SK-N-SH treated with all-trans-retinoic acid at 6 μM for 48 hours (cell line): ENCODE measurements around the gene UBE4A.

Source experiments
- ATAC-seq: fragments of 200-7000 bp; cut with Tn5 transposase; 3 replicates; pipeline ENCODE4 v1.9.1; 2020; ENCODE audit warnings: mild to moderate bottlenecking, moderate library complexity
- BACH2 ChIP-seq: fragments of 250-450 bp; sonication (Bioruptor Pico); IDR thresholded peaks from 2 replicates; pipeline ENCODE4 v1.9.0; 2021; ENCODE audit warnings: mild to moderate bottlenecking, borderline replicate concordance
- CREB5 ChIP-seq: fragments of 250-450 bp; sonication (Bioruptor Pico); IDR thresholded peaks from 2 replicates; pipeline ENCODE4 v1.5.1; 2020; ENCODE audit warnings: low read depth, mild to moderate bottlenecking, moderate library complexity
- CSDC2 ChIP-seq: fragments of 250-450 bp; sonication (Bioruptor Pico); IDR thresholded peaks from 2 replicates; pipeline ENCODE4 v1.5.0; 2020; ENCODE audit warnings: mild to moderate bottlenecking, moderate library complexity
- CSRNP3 ChIP-seq: fragments of 250-450 bp; sonication (Bioruptor Pico); IDR thresholded peaks from 2 replicates; pipeline ENCODE4 v1.5.1; 2021; ENCODE audit warnings: mild to moderate bottlenecking, moderate library complexity
- ESRRG ChIP-seq: fragments of 250-450 bp; sonication (Bioruptor Pico); IDR thresholded peaks from 2 replicates; pipeline ENCODE4 v1.6.1; 2021; ENCODE audit warnings: mild to moderate bottlenecking
- GLIS3 ChIP-seq: fragments of 250-450 bp; sonication (Bioruptor Pico); IDR thresholded peaks from 2 replicates; pipeline ENCODE4 v1.5.0; 2020; ENCODE audit warnings: mild to moderate bottlenecking, moderate library complexity
- ISL1 ChIP-seq: fragments of 250-450 bp; sonication (Bioruptor Pico); IDR thresholded peaks from 2 replicates; pipeline ENCODE4 v2.1.2; 2022; ENCODE audit warnings: mild to moderate bottlenecking, moderate library complexity
- OSR1 ChIP-seq: fragments of 250-450 bp; sonication (Bioruptor Pico); IDR thresholded peaks from 2 replicates; pipeline ENCODE4 v1.8.0; 2022; ENCODE audit warnings: moderate library complexity, mild to moderate bottlenecking, inconsistent platforms
- PATZ1 ChIP-seq: fragments of 250-450 bp; sonication (Bioruptor Pico); IDR thresholded peaks from 2 replicates; pipeline ENCODE4 v1.8.0; 2020; ENCODE audit warnings: mild to moderate bottlenecking, moderate library complexity, borderline replicate concordance
- PPARA ChIP-seq: fragments of 250-450 bp; sonication (Bioruptor Pico); IDR thresholded peaks from 2 replicates; pipeline ENCODE4 v1.5.0; 2020; ENCODE audit warnings: mild to moderate bottlenecking, borderline replicate concordance
- RARB ChIP-seq: fragments of 250-450 bp; sonication (Bioruptor Pico); IDR thresholded peaks from 2 replicates; pipeline ENCODE4 v1.8.0; 2021; ENCODE audit warnings: mild to moderate bottlenecking, moderate library complexity
- SNAI2 ChIP-seq: fragments of 250-450 bp; sonication (Bioruptor Pico); IDR thresholded peaks from 2 replicates; pipeline ENCODE4 v1.5.0; 2020; ENCODE audit warnings: mild to moderate bottlenecking, moderate library complexity
- TCF4 ChIP-seq: fragments of 250-450 bp; sonication (Bioruptor Pico); IDR thresholded peaks from 2 replicates; pipeline ENCODE4 v1.8.0; 2021; ENCODE audit warnings: mild to moderate bottlenecking, moderate library complexity, borderline replicate concordance
- TOX ChIP-seq: fragments of 250-450 bp; sonication (Bioruptor Pico); IDR thresholded peaks from 2 replicates; pipeline ENCODE4 v1.8.0; 2021; ENCODE audit warnings: mild to moderate bottlenecking, moderate library complexity, borderline replicate concordance
- TSHZ2 ChIP-seq: fragments of 250-450 bp; sonication (Bioruptor Pico); IDR thresholded peaks from 2 replicates; pipeline ENCODE4 v1.5.0; 2020; ENCODE audit warnings: mild to moderate bottlenecking, moderate library complexity
- ZC3H10 ChIP-seq: fragments of 250-450 bp; sonication (Bioruptor Pico); IDR thresholded peaks from 2 replicates; pipeline ENCODE4 v1.5.1; 2021; ENCODE audit warnings: mild to moderate bottlenecking, moderate library complexity
- ZFP3 ChIP-seq: fragments of 250-450 bp; sonication (Bioruptor Pico); IDR thresholded peaks from 2 replicates; pipeline ENCODE4 v1.5.0; 2020; ENCODE audit warnings: mild to moderate bottlenecking, moderate library complexity
- ZFP30 ChIP-seq: fragments of 450-650 bp; formaldehyde crosslinking; IDR thresholded peaks from 2 replicates; pipeline ENCODE4 v1.5.0; 2022; ENCODE audit warnings: mild to moderate bottlenecking, moderate library complexity
- ZNF565 ChIP-seq: fragments of 450-650 bp; formaldehyde crosslinking; conservative IDR thresholded peaks from 2 replicates; pipeline ENCODE4 v1.5.0; 2020; ENCODE audit warnings: low read depth, mild to moderate bottlenecking, moderate library complexity
- ZNF8 ChIP-seq: fragments of 450-650 bp; formaldehyde crosslinking; IDR thresholded peaks from 2 replicates; pipeline ENCODE4 v1.5.0; 2020; ENCODE audit warnings: mild to moderate bottlenecking, moderate library complexity

UBE4A gene

DNA sequence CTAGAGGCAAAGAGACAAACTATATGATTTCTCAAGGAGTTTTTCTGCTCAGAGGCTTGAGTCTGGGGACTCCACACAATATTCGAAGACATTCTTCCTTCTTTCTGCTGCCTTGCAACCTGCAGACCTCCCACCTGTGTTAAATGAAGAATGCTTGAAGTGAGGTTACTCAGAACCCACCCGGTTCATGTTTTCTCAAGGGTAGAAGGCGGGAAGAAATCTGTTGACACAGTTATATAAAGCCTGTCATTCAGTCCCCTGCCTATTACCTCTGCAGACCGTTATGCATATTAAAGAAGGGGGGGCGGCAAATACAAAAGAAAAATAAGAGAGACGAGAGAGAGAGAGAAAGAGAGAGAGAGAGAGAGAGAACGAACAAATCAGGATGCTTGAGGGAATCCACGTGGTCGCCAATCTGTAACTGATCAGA, 74.7 kb downstream of the UBE4A start:
- ATAC-seq = no peak
- TF ChIP-seq SNAI2 (no peak), CSDC2 (CRISPR knock-in tag) (no peak), PPARA (CRISPR knock-in tag) (no peak), TSHZ2 (CRISPR knock-in tag) (no peak), ZC3H10 (no peak), ZFP30 (no peak), ISL1 (CRISPR knock-in tag) (no peak), GLIS3 (CRISPR knock-in tag) (no peak), PATZ1 (CRISPR knock-in tag) (no peak), ZNF8 (CRISPR knock-in tag) (no peak), CSRNP3 (CRISPR knock-in tag) (no peak)

DNA sequence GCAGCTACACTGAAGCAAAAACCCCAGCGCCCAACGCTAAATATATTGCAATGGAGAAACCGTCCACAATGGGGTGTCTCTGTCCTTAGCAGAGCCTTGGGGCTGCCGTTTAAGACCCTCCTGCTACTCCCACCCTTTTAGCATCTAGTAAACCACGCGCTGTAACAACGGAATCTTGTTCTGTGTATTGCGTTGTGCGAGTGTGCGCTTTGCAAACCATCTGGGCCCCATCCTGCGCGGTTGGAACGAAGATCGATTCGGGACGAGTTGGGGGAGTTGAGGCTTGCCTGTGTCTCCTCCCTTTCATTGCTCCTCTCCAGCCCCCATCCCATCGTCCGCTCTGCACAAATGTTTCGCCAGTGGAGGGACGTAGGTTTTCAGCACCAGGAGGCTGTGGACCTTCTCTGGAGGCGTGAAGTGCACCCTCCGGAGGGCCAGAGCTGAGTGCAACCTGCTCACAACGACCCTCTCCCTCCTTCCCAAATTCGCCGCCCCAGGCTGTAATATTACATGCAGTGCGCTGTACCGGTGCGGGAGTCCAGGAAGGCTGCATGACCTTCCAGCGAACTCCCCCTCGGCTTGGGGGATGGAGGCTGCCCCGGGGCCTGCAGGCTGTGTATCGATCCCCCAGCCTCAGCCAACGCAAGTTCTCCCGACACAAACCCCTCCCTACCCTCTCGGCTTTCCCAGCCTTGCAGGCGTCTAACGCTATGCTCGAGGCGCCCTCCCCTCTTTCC, 75.3 kb downstream of the UBE4A start:
- ATAC-seq = peak; percentile 32
- TF ChIP-seq BACH2 (CRISPR knock-in tag) (no peak), CREB5 (CRISPR knock-in tag) (no peak), TCF4 (CRISPR knock-in tag) (no peak), OSR1 (no peak), CSRNP3 (CRISPR knock-in tag) (no peak), ZNF565 (no peak), ZFP3 (no peak), PATZ1 (CRISPR knock-in tag) (no peak)

DNA sequence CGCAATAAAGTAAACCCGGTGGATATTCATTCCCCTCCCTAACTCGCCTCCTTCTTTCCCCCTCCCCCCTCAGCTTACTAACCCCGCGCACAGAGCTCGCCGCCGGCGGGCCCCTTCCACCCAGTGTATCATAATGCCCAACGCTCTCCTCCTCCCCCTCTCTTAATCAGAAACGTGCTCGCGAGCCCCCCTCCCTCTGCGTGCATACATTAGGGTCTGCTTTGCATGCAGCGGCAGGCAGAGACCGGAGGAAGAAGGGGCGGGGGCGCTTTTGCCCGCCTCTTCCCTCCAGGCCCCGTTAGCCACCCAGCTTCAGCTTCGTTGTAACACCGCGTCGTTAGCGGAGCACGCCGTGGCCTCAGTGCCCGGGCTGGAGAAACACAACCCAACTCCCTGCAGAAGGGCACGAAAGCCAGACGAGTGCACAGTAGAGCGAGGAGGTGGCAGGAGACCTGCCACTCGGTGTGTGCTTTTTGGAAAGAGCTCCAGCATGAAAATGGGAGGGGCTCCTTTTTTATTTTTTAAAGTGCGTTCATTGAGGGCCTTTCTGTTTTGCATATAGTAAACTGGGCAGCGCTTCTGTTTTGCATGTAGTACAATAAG, 76.0 kb downstream of the UBE4A start:
- TF ChIP-seq OSR1 (no peak), RARB (CRISPR knock-in tag) (no peak), ISL1 (CRISPR knock-in tag) (no peak), TOX (no peak), CSRNP3 (CRISPR knock-in tag) (no peak), ZFP30 (no peak), ZFP3 (no peak), ESRRG (CRISPR knock-in tag) (no peak), GLIS3 (CRISPR knock-in tag) (no peak)
- peak; percentile 53 for ATAC-seq
